HEK293 (cell line): ENCODE measurements around the gene USF1.

Experiments used
- CTCF ChIA-PET: fragments of 350-600 bp; formaldehyde crosslinking; extraction: SDS; loops from one replicate; lab custom pipeline; 2021; ENCODE audit warnings: antibody characterized with exemption; lab: Yijun Ruan, JAX
- POLR2A ChIA-PET: fragments of 300-600 bp; formaldehyde crosslinking; extraction: SDS; loops from one replicate; lab custom pipeline; 2020; ENCODE audit warnings: antibody characterized with exemption, inconsistent platforms; lab: Yijun Ruan, JAX
- H3K27ac ChIP-seq: fragments of 200-500 bp; sonication (Bioruptor generic); 2 replicates; pipeline ENCODE4 v1.5.1; 2014; ENCODE audit warnings: low read depth, low read length, control low read depth, inconsistent platforms; ENCODE audit errors: extremely low read depth
- H3K36me3 ChIP-seq, 2 experiments: fragments of 200-500 bp in 1 of 2; sonication (Bioruptor generic) in 1 of 2; 1 replicate in 1 of 2; 2 replicates in 1 of 2; pipeline ENCODE4 v1.5.1; 2014 to 2017; ENCODE audit warnings: inconsistent platforms in 2 of 2, low read length in 2 of 2; ENCODE audit not compliant: control insufficient read depth in 2 of 2, insufficient read depth in 1 of 2
- H3K4me1 ChIP-seq: fragments of 200-500 bp; sonication (Bioruptor generic); 2 replicates; pipeline ENCODE4 v1.5.1; 2014; ENCODE audit warnings: mild to moderate bottlenecking, low read length, inconsistent platforms; ENCODE audit not compliant: control insufficient read depth, insufficient read depth
- H3K4me3 ChIP-seq: 2 replicates; pipeline ENCODE4 v1.5.1; 2011; ENCODE audit warnings: low read depth, mild to moderate bottlenecking, control low read depth, low read length, moderate library complexity
- H3K9me3 ChIP-seq: fragments of 200-500 bp; sonication (Bioruptor generic); 2 replicates; pipeline ENCODE4 v1.5.1; 2014; ENCODE audit warnings: low read depth, low read length, inconsistent platforms; ENCODE audit not compliant: control insufficient read depth, insufficient read depth
- CTCF ChIP-seq: fragments of 450-650 bp; formaldehyde crosslinking; IDR thresholded peaks from 2 replicates; pipeline ENCODE4 v1.5.1; 2016; ENCODE audit warnings: missing biosample characterization, missing genetic modification characterization
- GLIS2 ChIP-seq: fragments of 450-650 bp; formaldehyde crosslinking; IDR thresholded peaks from 2 replicates; pipeline ENCODE4 v1.5.1; 2016; ENCODE audit warnings: missing biosample characterization, missing genetic modification characterization
- PRDM6 ChIP-seq: fragments of 450-650 bp; formaldehyde crosslinking; IDR thresholded peaks from 2 replicates; pipeline ENCODE4 v1.5.1; 2017; ENCODE audit warnings: missing biosample characterization, missing genetic modification characterization
- SALL2 ChIP-seq: fragments of 450-650 bp; formaldehyde crosslinking; IDR thresholded peaks from 2 replicates; pipeline ENCODE4 v1.5.0; 2017; ENCODE audit warnings: missing biosample characterization, mild to moderate bottlenecking, missing genetic modification characterization, borderline replicate concordance
- ZEB2 ChIP-seq: fragments of 450-650 bp; formaldehyde crosslinking; IDR thresholded peaks from 2 replicates; pipeline ENCODE4 v1.5.1; 2016; ENCODE audit warnings: missing biosample characterization, missing genetic modification characterization
- ZNF140 ChIP-seq: fragments of 450-650 bp; formaldehyde crosslinking; IDR thresholded peaks from 2 replicates; pipeline ENCODE4 v1.5.1; 2016; ENCODE audit warnings: missing biosample characterization, missing genetic modification characterization
- ZNF184 ChIP-seq: fragments of 450-650 bp; IDR thresholded peaks from 2 replicates; pipeline ENCODE4 v1.5.1; 2018; ENCODE audit warnings: missing biosample characterization, mild to moderate bottlenecking, missing genetic modification characterization
- ZNF24 ChIP-seq: fragments of 450-650 bp; formaldehyde crosslinking; IDR thresholded peaks from 2 replicates; pipeline ENCODE4 v1.5.1; 2016; ENCODE audit warnings: missing biosample characterization, missing genetic modification characterization
- ZNF341 ChIP-seq: fragments of 450-650 bp; formaldehyde crosslinking; IDR thresholded peaks from 2 replicates; pipeline ENCODE4; 2016; ENCODE audit warnings: low read depth, missing biosample characterization, missing genetic modification characterization
- ZNF48 ChIP-seq: fragments of 450-650 bp; formaldehyde crosslinking; IDR thresholded peaks from 2 replicates; pipeline ENCODE4 v1.5.1; 2016; ENCODE audit warnings: missing biosample characterization, missing genetic modification characterization
- ZNF513 ChIP-seq: fragments of 450-650 bp; IDR thresholded peaks from 2 replicates; pipeline ENCODE4 v1.5.1; 2018; ENCODE audit warnings: missing biosample characterization, missing genetic modification characterization
- ZNF544 ChIP-seq: fragments of 450-650 bp; formaldehyde crosslinking; IDR thresholded peaks from 2 replicates; pipeline ENCODE4 v1.5.0; 2017; ENCODE audit warnings: missing biosample characterization, missing genetic modification characterization
- ZNF600 ChIP-seq: fragments of 450-650 bp; formaldehyde crosslinking; IDR thresholded peaks from 2 replicates; pipeline ENCODE4 v1.5.1; 2016; ENCODE audit warnings: missing biosample characterization, missing genetic modification characterization
- ZNF623 ChIP-seq: fragments of 450-650 bp; formaldehyde crosslinking; IDR thresholded peaks from 2 replicates; pipeline ENCODE4 v1.5.1; 2016; ENCODE audit warnings: missing biosample characterization, missing genetic modification characterization
- TF ChIP-seq, protein P1 (sequence below): fragments of 450-650 bp; formaldehyde crosslinking; IDR thresholded peaks from 2 replicates; pipeline ENCODE4 v1.5.1; 2016; ENCODE audit warnings: missing biosample characterization, missing genetic modification characterization, borderline replicate concordance
- TF ChIP-seq, protein P2 (sequence below): fragments of 450-650 bp; formaldehyde crosslinking; IDR thresholded peaks from 2 replicates; pipeline ENCODE4 v1.5.1; 2016; ENCODE audit warnings: missing biosample characterization, missing genetic modification characterization, low read depth

USF1 gene

GRCh38 chr1:161037661-161038522 is 7.9 kb downstream of the USF1 start:
- POLR2A ChIA-PET = interaction anchor here (1.0 to 3.4 kb wide), 4 partner anchors 17 to 48 kb away, joined by 3 to 26 read pairs (median 3); partner anchors contain the start of gene F11R
- Histone ChIP-seq H3K27ac (peak overlapping the region; percentile 70), H3K36me3 (peaks cover 10 to 47% of the 10 kb centered on the region in 2 experiments), H3K4me1 (peaks cover 10% of the 10 kb centered on the region), H3K4me3 (peak overlapping the region; percentile 89), H3K9me3 (no peaks in the 10 kb centered on the region)
- no peak for TF ChIP-seq ZNF48 (tag by site-specific recombination)
- TF ChIP-seq ZNF600 (tag by site-specific recombination) = no peak
- no peak for TF ChIP-seq ZNF24 (tag by site-specific recombination)
- TF ChIP-seq ZNF140 (tag by site-specific recombination) = no peak
- TF ChIP-seq ZNF341 (tag by site-specific recombination) = no peak
- TF ChIP-seq ZNF544 (tag by site-specific recombination) = no peak
- TF ChIP-seq ZNF513 = no peak
- TF ChIP-seq ZNF184 = no peak
- TF ChIP-seq, protein P1, sequence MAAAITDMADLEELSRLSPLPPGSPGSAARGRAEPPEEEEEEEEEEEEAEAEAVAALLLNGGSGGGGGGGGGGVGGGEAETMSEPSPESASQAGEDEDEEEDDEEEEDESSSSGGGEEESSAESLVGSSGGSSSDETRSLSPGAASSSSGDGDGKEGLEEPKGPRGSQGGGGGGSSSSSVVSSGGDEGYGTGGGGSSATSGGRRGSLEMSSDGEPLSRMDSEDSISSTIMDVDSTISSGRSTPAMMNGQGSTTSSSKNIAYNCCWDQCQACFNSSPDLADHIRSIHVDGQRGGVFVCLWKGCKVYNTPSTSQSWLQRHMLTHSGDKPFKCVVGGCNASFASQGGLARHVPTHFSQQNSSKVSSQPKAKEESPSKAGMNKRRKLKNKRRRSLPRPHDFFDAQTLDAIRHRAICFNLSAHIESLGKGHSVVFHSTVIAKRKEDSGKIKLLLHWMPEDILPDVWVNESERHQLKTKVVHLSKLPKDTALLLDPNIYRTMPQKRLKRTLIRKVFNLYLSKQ (tag by site-specific recombination) = no peak
- TF ChIP-seq, protein P2, sequence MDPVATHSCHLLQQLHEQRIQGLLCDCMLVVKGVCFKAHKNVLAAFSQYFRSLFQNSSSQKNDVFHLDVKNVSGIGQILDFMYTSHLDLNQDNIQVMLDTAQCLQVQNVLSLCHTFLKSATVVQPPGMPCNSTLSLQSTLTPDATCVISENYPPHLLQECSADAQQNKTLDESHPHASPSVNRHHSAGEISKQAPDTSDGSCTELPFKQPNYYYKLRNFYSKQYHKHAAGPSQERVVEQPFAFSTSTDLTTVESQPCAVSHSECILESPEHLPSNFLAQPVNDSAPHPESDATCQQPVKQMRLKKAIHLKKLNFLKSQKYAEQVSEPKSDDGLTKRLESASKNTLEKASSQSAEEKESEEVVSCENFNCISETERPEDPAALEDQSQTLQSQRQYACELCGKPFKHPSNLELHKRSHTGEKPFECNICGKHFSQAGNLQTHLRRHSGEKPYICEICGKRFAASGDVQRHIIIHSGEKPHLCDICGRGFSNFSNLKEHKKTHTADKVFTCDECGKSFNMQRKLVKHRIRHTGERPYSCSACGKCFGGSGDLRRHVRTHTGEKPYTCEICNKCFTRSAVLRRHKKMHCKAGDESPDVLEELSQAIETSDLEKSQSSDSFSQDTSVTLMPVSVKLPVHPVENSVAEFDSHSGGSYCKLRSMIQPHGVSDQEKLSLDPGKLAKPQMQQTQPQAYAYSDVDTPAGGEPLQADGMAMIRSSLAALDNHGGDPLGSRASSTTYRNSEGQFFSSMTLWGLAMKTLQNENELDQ = no peak
- TF ChIP-seq GLIS2 = no peak
- no peak for TF ChIP-seq SALL2 (tag by site-specific recombination)
- no peak for TF ChIP-seq CTCF (tag by site-specific recombination)
- TF ChIP-seq ZEB2 (tag by site-specific recombination) = no peak
- CTCF ChIA-PET = no interaction called here

- H3K4me3 ChIP-seq = no peak overlapping the region
- CTCF ChIA-PET = interaction anchor here (1.0 kb wide), 1 partner anchor 36 kb away, joined by 3 read pairs; no protein-coding TSS in a partner anchor
- no peak overlapping the region for H3K27ac ChIP-seq
- POLR2A ChIA-PET = interaction anchor here (0.6 to 1.2 kb wide), 2 partner anchors 12 to 13 kb away, joined by 4 read pairs; partner anchors contain the start of genes F11R and USF1
- TF ChIP-seq ZNF623 (no peak), PRDM6 (tag by site-specific recombination) (peak; percentile 40; the same call in 1 of the 2 replicates)
- TF ChIP-seq, all 188 proteins: peak for 1
- Histone ChIP-seq H3K4me1 (peaks cover 7% of the 10 kb centered on the region; the same call in 1 of the 2 replicates), H3K9me3 (no peaks in the 10 kb centered on the region), H3K36me3 (peaks cover 0 to 6% of the 10 kb centered on the region in 2 experiments; a peak in 1 of 3 replicates)
These were observed 12.0 kb downstream of the USF1 start for GRCh38 chr1:161033751-161034150.
